Astrocyte (in vitro differentiated cells and primary cell): ENCODE data around the gene YJEFN3. TPM values are rescaled to one million over a fixed set of nuclear protein-coding genes. Genes with fewer than 3 reads are reported as not detected.

ENCODE experiments used
- DNase-seq: peaks from one replicate; pipeline ENCODE4 v3.0.0-alpha.2; 2010; ENCODE audit warnings: low read depth
- FAIRE-seq: peaks from 2 replicates; lab custom pipeline; 2011; peaks lifted over from hg19 to GRCh38; lab: Jason Lieb, UNC
- H2AFZ ChIP-seq: 2 replicates; pipeline ENCODE4 v1.6.0; 2012; ENCODE audit warnings: low read depth, low read length, inconsistent platforms
- H3K27ac ChIP-seq: 2 replicates; pipeline ENCODE4 v1.5.1; 2011; ENCODE audit warnings: low read depth, low read length, inconsistent platforms
- H3K27me3 ChIP-seq: 2 replicates; pipeline ENCODE4 v1.6.0; 2011; ENCODE audit warnings: low read length, inconsistent platforms; ENCODE audit not compliant: insufficient read depth
- H3K36me3 ChIP-seq: 2 replicates; pipeline ENCODE4 v1.5.1; 2011; ENCODE audit warnings: low read length, inconsistent platforms; ENCODE audit not compliant: insufficient read depth
- H3K4me1 ChIP-seq: 2 replicates; pipeline ENCODE4 v1.5.1; 2011; ENCODE audit warnings: low read length, inconsistent platforms; ENCODE audit not compliant: insufficient read depth
- H3K4me2 ChIP-seq: 2 replicates; pipeline ENCODE4 v1.6.0; 2012; ENCODE audit warnings: low read length, inconsistent platforms
- H3K4me3 ChIP-seq: 2 replicates; pipeline ENCODE4 v1.5.1; 2011; ENCODE audit warnings: low read depth, mild to moderate bottlenecking, low read length, inconsistent platforms; ENCODE audit not compliant: insufficient read depth
- H3K79me2 ChIP-seq: 2 replicates; pipeline ENCODE4 v1.6.0; 2012; ENCODE audit warnings: mild to moderate bottlenecking, low read length, inconsistent platforms; ENCODE audit not compliant: insufficient read depth
- H3K9ac ChIP-seq: 2 replicates; pipeline ENCODE4 v1.6.0; 2012; ENCODE audit warnings: mild to moderate bottlenecking, low read length, inconsistent platforms
- H3K9me3 ChIP-seq: 2 replicates; pipeline ENCODE4 v1.5.1; 2012; ENCODE audit warnings: low read depth, mild to moderate bottlenecking, low read length, inconsistent platforms; ENCODE audit not compliant: insufficient read depth
- H4K20me1 ChIP-seq: 2 replicates; pipeline ENCODE4 v1.6.0; 2012; ENCODE audit warnings: low read length, inconsistent platforms; ENCODE audit not compliant: insufficient read depth
- H3K27ac Mint-ChIP-seq: one replicate; pipeline ENCODE4 v1.8.0; 2021; ENCODE audit warnings: mild to moderate bottlenecking, mixed read lengths; ENCODE audit not compliant: unreplicated experiment
- H3K27me3 Mint-ChIP-seq: one replicate; pipeline ENCODE4 v1.8.0; 2021; ENCODE audit warnings: low read depth, mixed read lengths; ENCODE audit not compliant: unreplicated experiment
- H3K36me3 Mint-ChIP-seq: one replicate; pipeline ENCODE4 v1.8.0; 2021; ENCODE audit warnings: low read depth, mixed read lengths; ENCODE audit not compliant: unreplicated experiment
- H3K4me1 Mint-ChIP-seq: one replicate; pipeline ENCODE4 v1.8.0; 2021; ENCODE audit warnings: low read depth, mixed read lengths; ENCODE audit not compliant: unreplicated experiment
- H3K4me3 Mint-ChIP-seq: one replicate; pipeline ENCODE4 v1.8.0; 2021; ENCODE audit warnings: mild to moderate bottlenecking, moderate library complexity, mixed read lengths; ENCODE audit not compliant: unreplicated experiment
- H3K9me3 Mint-ChIP-seq: one replicate; pipeline ENCODE4 v1.8.0; 2021; ENCODE audit warnings: mild to moderate bottlenecking, mixed read lengths; ENCODE audit not compliant: unreplicated experiment
- EZH2 ChIP-seq: IDR thresholded peaks from 2 replicates; pipeline ENCODE4 v1.6.1; 2012; ENCODE audit warnings: mild to moderate bottlenecking, low read length, inconsistent platforms; ENCODE audit not compliant: insufficient read depth
- total RNA-seq: library from RNA; stranded (reverse); gene quantifications from 2 replicates; pipeline ENCODE4 v1.2.1, GENCODE V29; 2021
- TF ChIP-seq, protein P1 (sequence below): IDR thresholded peaks from 2 replicates; pipeline ENCODE4 v1.5.1; 2011; ENCODE audit warnings: low read depth, mild to moderate bottlenecking, inconsistent platforms, low read length, moderate library complexity; ENCODE audit not compliant: insufficient read depth

The YJEFN3 gene
- total RNA-seq, 1 donor from 2014 or later, result 9.8 TPM

- Histone ChIP-seq H3K27me3 (peaks cover 22% of the 10 kb centered on the region), H3K4me2 (peak overlapping the region; percentile 62), H3K4me3 (no peak overlapping the region), H2AFZ (peak overlapping the region; percentile 26), H3K4me1 (peaks cover 4% of the 10 kb centered on the region), H3K9me3 (no peaks in the 10 kb centered on the region), H3K79me2 (no peaks in the 10 kb centered on the region), H4K20me1 (no peaks in the 10 kb centered on the region), H3K9ac (no peak overlapping the region), H3K27ac (no peak overlapping the region), H3K36me3 (no peaks in the 10 kb centered on the region)
- peaks cover 11% of the 10 kb centered on the region for H3K27me3 Mint-ChIP-seq
- H3K4me3 Mint-ChIP-seq, result peak overlapping the region; percentile 34
- peaks cover 2% of the 10 kb centered on the region for H3K9me3 Mint-ChIP-seq
- FAIRE-seq (no peak), DNase-seq (no peak)
- peaks cover 5% of the 10 kb centered on the region for H3K36me3 Mint-ChIP-seq
- no peak overlapping the region for H3K27ac Mint-ChIP-seq
- no peak for TF ChIP-seq EZH2
- peaks cover 7% of the 10 kb centered on the region for H3K4me1 Mint-ChIP-seq
Observed at GRCh38 chr19:19540715-19541515, 12.2 kb downstream of the YJEFN3 start.

DNA sequence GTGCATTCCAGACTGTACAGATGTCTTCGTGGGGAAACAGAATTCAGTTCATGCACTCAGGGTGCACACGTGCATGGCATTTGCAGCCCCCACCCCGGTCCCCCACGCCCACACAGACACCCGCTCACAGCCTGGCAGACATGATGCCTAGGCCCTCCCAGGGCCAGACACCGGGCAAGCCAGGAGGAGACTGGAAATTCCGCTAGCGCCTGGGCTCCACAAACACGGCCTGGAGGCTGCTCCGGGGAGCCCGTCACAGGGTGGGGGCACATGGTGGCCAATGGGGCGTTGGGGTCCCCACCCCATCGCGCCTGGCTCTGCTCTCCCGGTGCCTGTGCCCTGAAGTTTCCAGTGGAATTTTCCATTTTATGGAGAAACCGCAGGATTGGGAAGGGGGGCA lies 12.9 kb downstream of the YJEFN3 start:
- Histone ChIP-seq H2AFZ (no peak overlapping the region), H3K4me2 (no peak overlapping the region), H3K27me3 (peaks cover 22% of the 10 kb centered on the region), H3K79me2 (no peaks in the 10 kb centered on the region), H3K4me3 (no peak overlapping the region), H4K20me1 (no peaks in the 10 kb centered on the region), H3K27ac (no peak overlapping the region), H3K36me3 (no peaks in the 10 kb centered on the region), H3K9ac (no peak overlapping the region), H3K4me1 (peaks cover 4% of the 10 kb centered on the region), H3K9me3 (no peaks in the 10 kb centered on the region)
- TF ChIP-seq, protein P1, sequence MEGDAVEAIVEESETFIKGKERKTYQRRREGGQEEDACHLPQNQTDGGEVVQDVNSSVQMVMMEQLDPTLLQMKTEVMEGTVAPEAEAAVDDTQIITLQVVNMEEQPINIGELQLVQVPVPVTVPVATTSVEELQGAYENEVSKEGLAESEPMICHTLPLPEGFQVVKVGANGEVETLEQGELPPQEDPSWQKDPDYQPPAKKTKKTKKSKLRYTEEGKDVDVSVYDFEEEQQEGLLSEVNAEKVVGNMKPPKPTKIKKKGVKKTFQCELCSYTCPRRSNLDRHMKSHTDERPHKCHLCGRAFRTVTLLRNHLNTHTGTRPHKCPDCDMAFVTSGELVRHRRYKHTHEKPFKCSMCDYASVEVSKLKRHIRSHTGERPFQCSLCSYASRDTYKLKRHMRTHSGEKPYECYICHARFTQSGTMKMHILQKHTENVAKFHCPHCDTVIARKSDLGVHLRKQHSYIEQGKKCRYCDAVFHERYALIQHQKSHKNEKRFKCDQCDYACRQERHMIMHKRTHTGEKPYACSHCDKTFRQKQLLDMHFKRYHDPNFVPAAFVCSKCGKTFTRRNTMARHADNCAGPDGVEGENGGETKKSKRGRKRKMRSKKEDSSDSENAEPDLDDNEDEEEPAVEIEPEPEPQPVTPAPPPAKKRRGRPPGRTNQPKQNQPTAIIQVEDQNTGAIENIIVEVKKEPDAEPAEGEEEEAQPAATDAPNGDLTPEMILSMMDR, result no peak
- no peak for TF ChIP-seq EZH2
- H3K9me3 Mint-ChIP-seq, result peaks cover 2% of the 10 kb centered on the region
- H3K4me3 Mint-ChIP-seq, result no peak overlapping the region
- H3K36me3 Mint-ChIP-seq, result peaks cover 10% of the 10 kb centered on the region
- peaks cover 17% of the 10 kb centered on the region for H3K27me3 Mint-ChIP-seq
- peaks cover 7% of the 10 kb centered on the region for H3K4me1 Mint-ChIP-seq
- H3K27ac Mint-ChIP-seq, result no peak overlapping the region
- FAIRE-seq, result no peak
- DNase-seq, result no peak

- Histone ChIP-seq H3K9ac (no peak overlapping the region), H4K20me1 (no peaks in the 10 kb centered on the region), H2AFZ (no peak overlapping the region), H3K79me2 (no peaks in the 10 kb centered on the region), H3K4me2 (no peak overlapping the region), H3K9me3 (no peaks in the 10 kb centered on the region), H3K4me3 (no peak overlapping the region), H3K36me3 (no peaks in the 10 kb centered on the region), H3K4me1 (peaks cover 4% of the 10 kb centered on the region), H3K27me3 (peaks cover 25% of the 10 kb centered on the region), H3K27ac (no peak overlapping the region)
- DNase-seq, result no peak
- H3K36me3 Mint-ChIP-seq, result peaks cover 10% of the 10 kb centered on the region
- H3K27ac Mint-ChIP-seq, result no peak overlapping the region
- H3K4me1 Mint-ChIP-seq, result peaks cover 7% of the 10 kb centered on the region
- H3K9me3 Mint-ChIP-seq, result peaks cover 2% of the 10 kb centered on the region
- H3K27me3 Mint-ChIP-seq, result peaks cover 17% of the 10 kb centered on the region
- H3K4me3 Mint-ChIP-seq, result no peak overlapping the region
- TF ChIP-seq, protein P1, result no peak
- no peak for TF ChIP-seq EZH2
- FAIRE-seq, result no peak
Observed at GRCh38 chr19:19542507-19542906, 13.8 kb downstream of the YJEFN3 start.
